KMS-11 (cell line): ENCODE data around the gene STXBP1.

Source experiments
- H2AFZ ChIP-seq: fragments of 200-600 bp; sonication (generic); 2 replicates; pipeline ENCODE4 v1.6.1; 2016; ENCODE audit warnings: antibody characterized with exemption, mixed run types, low read depth
- H3K27ac ChIP-seq: fragments of 200-600 bp; sonication (generic); 2 replicates; pipeline ENCODE4 v1.6.1; 2016; ENCODE audit warnings: mild to moderate bottlenecking, mixed run types
- H3K27me3 ChIP-seq: fragments of 200-600 bp; sonication (generic); 2 replicates; pipeline ENCODE4 v1.6.1; 2017; ENCODE audit warnings: mild to moderate bottlenecking, low read depth, mixed run types, moderate library complexity; ENCODE audit not compliant: insufficient read depth
- H3K36me3 ChIP-seq: fragments of 200-600 bp; sonication (generic); 2 replicates; pipeline ENCODE4 v1.6.1; 2017; ENCODE audit warnings: mild to moderate bottlenecking, mixed run types; ENCODE audit not compliant: insufficient read depth
- H3K4me1 ChIP-seq: fragments of 200-600 bp; sonication (generic); 2 replicates; pipeline ENCODE4 v1.6.1; 2016; ENCODE audit warnings: mild to moderate bottlenecking, low read depth, mixed run types; ENCODE audit not compliant: poor library complexity, severe bottlenecking
- H3K4me2 ChIP-seq: fragments of 200-600 bp; sonication (generic); 2 replicates; pipeline ENCODE4 v1.7.0; 2016; ENCODE audit warnings: mild to moderate bottlenecking, mixed run types
- H3K4me3 ChIP-seq: fragments of 200-600 bp; sonication (generic); IDR thresholded peaks from 2 replicates; pipeline ENCODE4 v1.6.1; 2017; ENCODE audit warnings: low read depth, low read length, mixed read lengths; ENCODE audit not compliant: insufficient read depth
- H3K79me2 ChIP-seq: fragments of 200-600 bp; sonication (generic); 2 replicates; pipeline ENCODE4 v1.6.1; 2016; ENCODE audit warnings: low read depth, mixed run types; ENCODE audit not compliant: insufficient read depth
- H3K9ac ChIP-seq: fragments of 200-600 bp; sonication (generic); 2 replicates; pipeline ENCODE4 v1.6.1; 2016; ENCODE audit warnings: mild to moderate bottlenecking, mixed run types
- H4K20me1 ChIP-seq: fragments of 200-600 bp; sonication (generic); 2 replicates; pipeline ENCODE4 v1.6.1; 2016; ENCODE audit warnings: mild to moderate bottlenecking, mixed run types; ENCODE audit not compliant: insufficient read depth
- TF ChIP-seq, protein P1 (sequence below): fragments of 200-600 bp; sonication (generic); conservative IDR thresholded peaks from 2 replicates; pipeline ENCODE4 v1.6.1; 2017; ENCODE audit warnings: low read depth, mild to moderate bottlenecking, antibody characterized with exemption, low read length, moderate library complexity, mixed read lengths

The STXBP1 gene

DNA sequence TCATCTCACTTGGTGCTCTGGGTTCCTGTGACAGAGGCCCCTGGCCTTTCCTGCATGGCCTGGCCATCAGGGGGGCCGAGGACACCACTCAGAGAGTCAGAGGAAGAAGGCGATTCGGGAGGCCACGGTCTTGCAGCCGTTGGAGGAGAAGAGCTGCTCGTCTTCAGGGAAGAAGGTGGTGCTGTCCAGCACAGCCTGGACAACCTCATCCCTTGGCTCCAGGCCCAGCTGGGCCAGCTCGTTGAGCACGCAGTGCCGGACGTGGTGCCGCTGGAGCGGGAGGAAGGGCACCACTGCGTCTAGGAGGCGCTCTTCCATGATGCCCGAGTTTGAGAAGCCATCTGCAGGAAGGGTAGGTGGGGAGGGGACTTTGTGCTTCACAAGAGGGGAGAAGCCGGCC is 119.9 kb downstream of the STXBP1 start:
- TF ChIP-seq, protein P1, sequence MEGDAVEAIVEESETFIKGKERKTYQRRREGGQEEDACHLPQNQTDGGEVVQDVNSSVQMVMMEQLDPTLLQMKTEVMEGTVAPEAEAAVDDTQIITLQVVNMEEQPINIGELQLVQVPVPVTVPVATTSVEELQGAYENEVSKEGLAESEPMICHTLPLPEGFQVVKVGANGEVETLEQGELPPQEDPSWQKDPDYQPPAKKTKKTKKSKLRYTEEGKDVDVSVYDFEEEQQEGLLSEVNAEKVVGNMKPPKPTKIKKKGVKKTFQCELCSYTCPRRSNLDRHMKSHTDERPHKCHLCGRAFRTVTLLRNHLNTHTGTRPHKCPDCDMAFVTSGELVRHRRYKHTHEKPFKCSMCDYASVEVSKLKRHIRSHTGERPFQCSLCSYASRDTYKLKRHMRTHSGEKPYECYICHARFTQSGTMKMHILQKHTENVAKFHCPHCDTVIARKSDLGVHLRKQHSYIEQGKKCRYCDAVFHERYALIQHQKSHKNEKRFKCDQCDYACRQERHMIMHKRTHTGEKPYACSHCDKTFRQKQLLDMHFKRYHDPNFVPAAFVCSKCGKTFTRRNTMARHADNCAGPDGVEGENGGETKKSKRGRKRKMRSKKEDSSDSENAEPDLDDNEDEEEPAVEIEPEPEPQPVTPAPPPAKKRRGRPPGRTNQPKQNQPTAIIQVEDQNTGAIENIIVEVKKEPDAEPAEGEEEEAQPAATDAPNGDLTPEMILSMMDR = no peak
- Histone ChIP-seq H3K9ac (no peak overlapping the region), H3K36me3 (no peaks in the 10 kb centered on the region), H3K4me2 (no peak overlapping the region), H3K4me1 (peaks cover 19% of the 10 kb centered on the region), H2AFZ (no peak overlapping the region), H3K27ac (no peak overlapping the region), H3K27me3 (no peaks in the 10 kb centered on the region), H4K20me1 (no peaks in the 10 kb centered on the region), H3K4me3 (no peak overlapping the region), H3K79me2 (no peaks in the 10 kb centered on the region)

- Histone ChIP-seq H3K27me3 (no peaks in the 10 kb centered on the region), H3K36me3 (no peaks in the 10 kb centered on the region), H3K4me2 (no peak overlapping the region), H2AFZ (no peak overlapping the region), H4K20me1 (no peaks in the 10 kb centered on the region), H3K4me1 (peaks cover 19% of the 10 kb centered on the region), H3K27ac (no peak overlapping the region), H3K9ac (no peak overlapping the region), H3K4me3 (no peak overlapping the region), H3K79me2 (no peaks in the 10 kb centered on the region)
- TF ChIP-seq, protein P1 = no peak
Measured at GRCh38 chr9:127732444-127732843, 120.4 kb downstream of the STXBP1 start.

- Histone ChIP-seq H4K20me1 (no peaks in the 10 kb centered on the region), H3K9ac (no peak overlapping the region), H3K4me3 (no peak overlapping the region), H3K27me3 (no peaks in the 10 kb centered on the region), H2AFZ (no peak overlapping the region), H3K36me3 (no peaks in the 10 kb centered on the region), H3K4me2 (no peak overlapping the region), H3K79me2 (no peaks in the 10 kb centered on the region), H3K27ac (no peak overlapping the region), H3K4me1 (peaks cover 19% of the 10 kb centered on the region)
- TF ChIP-seq, protein P1 = no peak
Measured at GRCh38 chr9:127733614-127734013, 121.5 kb downstream of the STXBP1 start.

GRCh38 chr9:127734247-127734746 is 122.2 kb downstream of the STXBP1 start:
- Histone ChIP-seq H3K9ac (peak overlapping the region; percentile 80), H3K27ac (peak overlapping the region; percentile 82), H4K20me1 (no peaks in the 10 kb centered on the region), H3K27me3 (no peaks in the 10 kb centered on the region), H2AFZ (peak overlapping the region; percentile 87), H3K4me2 (peak overlapping the region; percentile 93), H3K4me1 (peaks cover 19% of the 10 kb centered on the region), H3K4me3 (no peak overlapping the region), H3K36me3 (no peaks in the 10 kb centered on the region), H3K79me2 (no peaks in the 10 kb centered on the region)
- TF ChIP-seq, protein P1 = peak; percentile 95; the same call in 1 of the 2 replicates
